Measurements from ENCODE around the gene MGAT1. TPM values are rescaled to one million over a fixed set of nuclear protein-coding genes. Genes with fewer than 3 reads are reported as not detected.
"Not testable (repeated sequence)": the region's sequence is repeated elsewhere in the genome, so short reads cannot be mapped to it uniquely, and the experiment has no call there.

Gene MGAT1
- polyA plus RNA-seq, 3 donors, result 97.5 to 180 (median 114) TPM

DNA sequence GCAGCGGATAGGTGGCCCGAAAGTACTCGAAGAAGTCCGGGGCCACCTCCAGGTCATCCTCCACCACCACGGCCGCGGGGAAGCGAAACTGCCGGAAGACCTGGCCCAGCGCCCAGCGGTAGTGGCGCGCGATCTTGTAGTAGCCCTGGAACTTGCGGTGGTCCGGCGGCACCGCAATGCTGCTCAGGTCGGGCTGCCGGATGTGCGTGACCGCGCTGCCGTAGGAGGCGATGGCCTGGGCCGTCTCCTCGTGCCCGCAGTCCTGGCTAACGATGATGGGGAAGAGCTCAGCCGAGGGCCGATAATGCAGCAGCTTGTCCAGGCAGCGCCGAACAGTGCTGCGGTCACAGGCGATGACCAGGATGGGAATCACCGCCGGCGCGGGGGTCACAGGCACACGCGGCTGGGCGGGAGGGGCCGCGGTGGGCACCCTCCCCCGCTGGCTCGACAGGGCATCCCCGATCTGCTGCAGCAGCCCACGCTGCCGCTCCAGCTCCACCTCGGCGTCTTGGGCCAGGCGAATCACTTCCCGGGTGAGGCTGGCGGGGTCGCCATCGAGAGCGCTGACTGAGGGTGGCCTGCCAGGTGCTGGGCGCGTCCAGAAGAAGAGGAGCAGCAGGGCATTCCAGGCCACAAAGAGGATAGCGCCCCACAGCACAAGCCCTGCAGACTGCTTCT lies 10.2 kb downstream of the MGAT1 start:
- no peak overlapping the region for H3K27ac ChIP-seq (ENCODE audit: low read depth, low read length)
- 87 to 93% (median 93%) methylated on average over 53 to 60 of the region's 60 CpGs for WGBS, 3 donors

DNA sequence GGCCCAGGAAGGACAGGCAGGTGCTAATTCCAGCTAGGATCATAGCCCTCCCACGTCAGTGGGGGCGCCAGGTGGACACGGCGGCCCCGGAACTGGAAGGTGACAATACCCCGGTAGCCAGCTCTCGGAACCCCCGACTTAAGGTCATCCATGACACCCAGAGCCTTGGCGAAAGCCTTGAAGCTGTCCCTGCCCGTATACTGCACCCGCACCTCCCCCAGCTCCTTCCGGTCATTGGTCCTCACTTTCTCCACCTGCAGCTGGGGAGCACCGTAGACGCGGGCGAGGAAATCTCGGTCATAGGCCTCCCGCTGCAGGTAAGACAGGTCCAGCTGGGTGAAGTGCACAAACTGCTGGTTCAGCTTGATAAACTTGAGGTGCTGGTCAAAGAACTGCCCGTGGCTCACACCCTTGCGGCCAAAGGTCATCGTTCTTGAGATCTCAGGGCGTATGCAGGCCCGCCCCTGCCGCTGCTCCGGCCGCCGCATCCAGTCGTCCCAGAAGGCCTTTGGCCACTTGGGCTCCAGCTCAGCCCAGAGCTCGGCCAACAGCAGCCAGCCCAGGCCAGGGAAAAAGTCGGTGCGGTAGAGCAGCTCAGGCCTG lies 10.9 kb downstream of the MGAT1 start:
- 89 to 93% (median 91%) methylated on average over 30 to 31 of the region's 31 CpGs for WGBS, 3 donors
- H3K27ac ChIP-seq (ENCODE audit: low read depth, low read length), result no peak overlapping the region

DNA sequence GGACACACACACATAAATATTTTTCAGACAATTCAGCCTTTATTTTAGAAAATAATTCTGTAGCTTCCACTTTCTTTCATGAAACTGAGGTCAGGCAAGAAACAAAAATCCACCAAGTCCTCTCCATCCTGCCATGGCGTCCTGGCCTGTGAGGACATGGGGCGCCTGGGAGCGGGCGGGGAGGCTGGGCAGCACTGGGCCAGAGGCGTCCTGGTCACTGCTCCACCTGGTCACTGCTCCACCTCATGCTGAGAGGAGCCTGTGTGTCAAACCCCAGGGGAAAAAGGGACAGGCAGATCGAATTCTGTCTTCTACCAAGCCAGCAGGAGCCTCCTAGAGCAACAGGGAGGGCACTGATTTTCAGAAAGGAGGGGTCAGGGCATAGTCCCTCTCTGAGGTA lies 12.1 kb downstream of the MGAT1 start:
- 82 to 86% (median 83%) methylated on average over 6 of the region's 6 CpGs for WGBS, 3 donors
- no peak overlapping the region for H3K27ac ChIP-seq (ENCODE audit: low read depth, low read length)

DNA sequence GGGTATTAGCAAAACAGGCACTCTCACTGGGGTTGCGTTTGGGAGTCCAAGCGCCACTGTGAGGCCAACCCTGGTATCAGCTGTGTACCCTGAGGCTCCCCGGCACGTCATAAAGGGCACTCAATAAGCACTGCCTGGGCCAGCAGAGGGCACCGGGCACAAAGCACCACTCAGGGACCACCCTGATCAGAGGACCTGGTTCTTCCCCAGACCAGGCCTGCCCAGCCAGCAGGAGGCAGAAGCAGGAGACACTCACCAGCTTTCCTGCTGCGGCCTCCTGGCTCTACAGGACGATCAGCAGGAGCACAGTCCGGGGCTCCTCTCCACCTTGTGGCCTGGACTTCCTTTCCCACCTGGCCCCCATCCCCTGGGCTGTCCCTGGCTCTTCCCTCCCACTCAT lies 12.6 kb downstream of the MGAT1 start:
- WGBS, 3 donors, result 61 to 73% (median 68%) methylated on average over 8 of the region's 8 CpGs
- H3K27ac ChIP-seq (ENCODE audit: low read depth, low read length), result no peak overlapping the region

DNA sequence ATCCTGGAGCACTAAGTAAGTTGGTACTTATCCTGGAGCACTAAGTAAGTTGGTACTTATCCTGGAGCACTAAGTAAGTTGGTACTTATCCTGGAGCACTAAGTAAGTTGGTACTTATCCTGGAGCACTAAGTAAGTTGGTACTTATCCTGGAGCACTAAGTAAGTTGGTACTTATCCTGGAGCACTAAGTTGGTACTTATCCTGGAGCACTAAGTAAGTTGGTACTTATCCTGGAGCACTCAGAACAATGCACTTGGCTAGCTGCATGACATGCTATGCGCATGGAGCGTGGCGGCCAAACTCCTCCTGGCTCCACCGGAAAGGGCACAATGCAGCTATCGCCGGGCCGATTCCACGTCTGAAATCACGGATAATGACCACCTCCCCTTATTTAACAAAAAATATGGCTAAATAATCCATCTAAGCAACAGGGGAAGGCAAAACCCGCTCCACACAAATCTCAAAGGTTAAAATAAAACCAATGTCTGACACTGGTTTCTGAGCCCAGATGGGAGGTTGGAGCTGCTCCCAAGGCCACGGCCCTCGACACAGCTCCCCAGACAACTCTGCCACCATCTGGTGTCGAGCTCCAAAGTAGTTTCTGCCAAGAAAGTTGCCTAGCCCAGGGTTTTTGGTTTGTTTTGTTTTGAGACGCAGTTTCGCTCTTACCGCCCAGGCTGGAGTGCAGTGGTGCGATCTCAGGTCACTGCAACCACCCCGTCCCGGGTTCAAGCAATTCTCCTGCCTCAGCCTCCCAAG lies 13.8 kb downstream of the MGAT1 start:
- WGBS, 3 donors, result 39 to 87% (median 79%) methylated on average over 19 of the region's 19 CpGs

DNA sequence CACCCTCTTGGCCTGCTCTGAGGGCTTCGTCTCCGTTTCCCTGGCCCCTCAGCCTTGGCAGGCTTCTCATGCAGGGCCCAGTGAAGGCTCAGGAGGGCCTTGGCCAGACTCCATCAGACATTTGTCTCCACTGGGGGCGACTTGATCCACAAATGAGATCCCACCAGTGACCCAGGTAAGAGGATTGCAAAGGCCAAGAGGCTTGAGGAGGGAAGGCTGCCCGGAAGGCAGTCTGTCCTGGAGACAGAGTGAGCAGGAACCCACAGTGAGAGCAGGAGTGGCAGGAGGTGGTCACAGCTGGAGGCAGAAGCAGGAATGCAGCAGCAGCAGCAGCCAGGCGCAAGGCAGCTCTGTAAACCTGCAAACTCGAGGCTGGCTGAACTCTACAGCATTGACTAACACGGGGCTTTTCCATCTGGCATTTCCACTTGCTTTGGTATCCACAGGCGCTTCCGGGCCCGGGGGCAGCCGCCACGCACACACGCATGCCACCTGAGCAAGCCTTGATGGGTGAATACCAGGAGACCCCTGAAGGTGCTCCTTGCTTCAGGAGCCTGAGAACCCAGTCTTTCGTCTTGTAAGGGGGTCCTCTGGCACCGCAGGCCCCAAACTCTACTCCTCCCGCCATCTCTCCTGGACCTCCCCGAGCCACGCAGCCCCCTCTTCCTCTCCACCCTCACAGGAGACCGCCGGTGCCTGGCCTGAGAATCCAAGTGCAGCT lies 14.7 kb downstream of the MGAT1 start:
- WGBS, 3 donors, result 76 to 82% (median 79%) methylated on average over 20 of the region's 20 CpGs
- no peak overlapping the region for H3K27ac ChIP-seq (ENCODE audit: low read depth, low read length)

More for the DNA sequence above, 13.8 kb downstream of the MGAT1 start:
- not testable (repeated sequence) for H3K27ac ChIP-seq (ENCODE audit: low read depth, low read length)

DNA sequence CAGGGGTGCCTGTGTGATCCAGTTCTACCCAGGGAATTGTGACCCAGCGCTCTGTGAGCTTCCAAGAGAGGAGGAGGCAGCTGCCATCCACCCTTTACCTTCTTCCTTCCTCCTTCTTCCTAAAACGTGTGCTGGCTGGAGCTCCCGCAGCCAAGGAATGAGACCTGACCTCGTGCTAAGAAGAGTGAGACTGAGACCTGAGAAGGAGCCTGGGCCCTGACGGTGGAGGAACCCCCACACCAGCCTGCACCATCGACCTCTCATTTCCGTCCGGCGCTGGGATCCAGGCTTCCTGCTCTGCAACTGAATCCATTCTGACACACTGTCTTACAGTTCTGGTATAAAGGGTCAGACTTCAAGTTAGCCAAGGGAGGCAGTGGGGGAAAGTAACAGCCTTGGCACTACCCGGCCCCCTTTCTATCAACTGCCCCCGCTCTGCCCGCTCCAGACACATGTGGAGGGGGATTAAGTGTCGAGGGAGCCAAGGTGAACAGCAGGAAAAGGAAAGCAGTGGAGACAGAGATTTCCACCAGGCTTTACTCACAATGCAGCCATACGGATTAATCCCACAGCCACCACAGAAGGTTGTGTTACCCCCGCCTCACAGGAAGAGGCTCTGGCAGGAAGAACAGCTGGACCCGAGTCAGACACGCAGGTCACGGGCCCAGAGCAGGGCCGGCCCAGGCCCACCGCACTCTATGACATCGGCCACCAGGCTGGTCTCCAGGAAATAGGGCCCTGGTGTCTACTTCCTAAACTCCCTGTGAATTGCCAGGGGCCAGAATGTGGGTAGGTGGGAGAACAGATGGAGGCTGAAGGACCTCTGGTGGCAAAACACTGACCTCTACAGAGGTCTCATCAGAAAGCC lies 15.8 kb downstream of the MGAT1 start:
- 22 to 63% (median 24%) methylated on average over 21 of the region's 21 CpGs for WGBS, 3 donors
- no peak overlapping the region for H3K27ac ChIP-seq (ENCODE audit: low read depth, low read length)

DNA sequence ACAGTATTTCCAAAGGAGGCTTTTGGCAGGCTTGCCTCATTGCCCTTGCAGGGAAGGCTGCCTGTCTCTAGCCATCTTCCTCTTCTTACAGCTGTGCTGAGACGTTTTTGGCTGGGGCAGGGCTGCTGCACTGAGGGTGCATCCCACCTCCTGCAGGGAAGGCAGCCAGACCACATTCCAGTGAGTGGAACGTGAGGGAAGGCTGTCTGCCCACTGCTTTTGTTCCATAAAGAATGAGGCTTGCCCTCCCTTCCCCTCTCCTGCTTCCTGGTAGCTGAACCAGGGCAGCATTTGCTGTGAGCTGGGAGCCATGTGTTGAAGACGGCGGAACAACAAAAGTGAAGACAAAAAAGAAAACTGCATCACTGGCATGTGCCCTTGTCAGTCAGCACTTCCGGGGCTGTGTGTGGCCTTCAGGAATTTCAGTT lies 16.8 kb downstream of the MGAT1 start:
- H3K27ac ChIP-seq (ENCODE audit: low read depth, low read length), result no peak overlapping the region
- 12 to 21% (median 12%) methylated on average over 5 of the region's 5 CpGs for WGBS, 3 donors

DNA sequence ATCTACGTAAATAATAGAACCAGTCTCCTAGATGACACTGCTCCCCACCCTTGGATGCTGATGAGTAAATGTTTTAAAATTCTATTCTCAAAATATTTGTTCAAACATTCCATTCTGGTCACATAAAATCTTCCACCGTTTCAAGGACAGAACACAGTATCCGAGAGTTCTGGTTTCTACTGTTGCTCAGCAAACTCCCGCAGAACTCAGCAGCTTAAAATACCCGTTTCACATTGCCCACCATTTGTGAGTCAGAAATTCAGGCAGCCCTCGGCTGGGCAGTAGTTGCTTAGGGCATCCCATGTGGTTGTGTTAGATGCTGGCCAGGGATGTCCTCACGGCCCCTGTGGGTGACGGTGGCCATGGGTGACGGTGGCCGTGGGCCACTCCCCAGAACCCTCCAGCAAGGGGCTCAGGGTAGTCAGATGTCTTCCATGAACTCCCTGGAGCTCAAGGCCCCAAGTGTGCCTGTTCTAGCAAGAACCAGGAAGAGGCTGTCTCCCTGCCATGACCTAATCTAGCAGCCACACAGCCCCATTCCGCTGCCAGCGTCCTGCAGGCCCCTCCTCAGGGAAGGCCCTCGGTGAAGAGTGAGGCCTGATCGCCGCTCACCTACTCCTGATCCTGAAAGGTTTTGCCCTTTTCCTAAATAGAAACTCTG lies 17.4 kb downstream of the MGAT1 start:
- no peak overlapping the region for H3K27ac ChIP-seq (ENCODE audit: low read depth, low read length)
- WGBS, 3 donors, result 44 to 57% (median 57%) methylated on average over 15 of the region's 15 CpGs

DNA sequence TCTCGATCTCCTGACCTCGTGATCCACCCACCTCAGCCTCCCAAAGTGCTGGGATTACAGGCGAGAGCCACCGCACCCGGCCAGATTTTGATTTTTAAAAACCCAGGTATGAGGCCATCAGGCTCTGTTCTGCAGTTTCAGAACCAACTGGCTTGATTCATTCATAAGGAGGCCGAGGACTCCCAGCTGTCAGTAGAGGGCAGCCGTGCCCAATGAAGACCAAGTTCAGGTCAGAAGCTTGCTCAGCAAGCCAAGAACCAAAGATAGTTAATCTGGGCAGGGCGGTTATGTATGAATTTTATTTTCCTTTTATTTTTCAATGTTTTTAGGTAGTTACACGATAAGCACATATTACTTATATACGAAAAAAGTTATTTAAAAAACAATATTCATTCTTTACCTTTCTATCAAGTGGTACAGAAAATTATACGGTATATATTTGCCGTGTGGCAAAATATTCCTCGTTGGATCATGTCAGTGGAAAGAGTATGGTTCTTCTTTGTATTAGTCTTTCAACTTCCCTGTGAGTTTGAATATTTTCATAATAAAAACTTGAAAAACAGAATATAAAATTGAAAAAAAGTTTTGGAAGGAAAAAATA lies 18.0 kb downstream of the MGAT1 start:
- WGBS, 3 donors, result 35 to 44% (median 38%) methylated on average over 13 of the region's 13 CpGs
- H3K27ac ChIP-seq (ENCODE audit: low read depth, low read length), result no peak overlapping the region

DNA sequence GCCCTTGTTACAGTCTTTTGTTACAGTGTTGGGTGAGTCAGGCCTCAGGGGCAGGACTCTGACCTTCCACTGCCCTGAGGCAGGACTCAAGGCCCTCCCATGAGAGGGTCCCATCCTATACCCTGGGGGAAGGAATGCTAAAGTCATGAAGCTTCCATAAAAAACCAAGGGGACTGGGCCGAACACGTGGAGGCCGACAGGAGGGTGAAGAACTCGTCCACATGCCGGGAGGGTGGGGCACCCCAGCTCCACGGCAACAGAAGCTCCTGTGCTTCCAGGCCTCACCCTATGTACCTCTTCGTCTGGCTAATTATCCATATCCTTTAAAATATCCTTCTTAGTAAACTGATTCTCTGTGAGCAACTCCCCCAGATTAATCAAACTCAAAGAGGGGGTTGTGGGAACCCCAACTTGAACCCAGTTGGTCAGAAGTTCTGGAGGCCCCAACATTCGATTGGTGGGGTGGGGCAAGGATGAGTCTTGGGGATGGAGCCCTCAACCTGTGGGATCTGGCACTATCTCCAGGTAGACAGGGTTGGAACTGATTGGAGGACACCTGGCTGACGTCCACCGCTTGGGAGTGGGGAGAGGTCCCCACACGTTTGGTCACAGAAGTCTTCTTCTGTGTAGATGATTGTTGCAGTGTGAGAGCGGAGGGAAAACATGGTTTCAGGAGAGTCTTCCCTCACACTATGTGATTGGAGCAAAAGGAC lies 19.1 kb downstream of the MGAT1 start:
- 81 to 85% (median 81%) methylated on average over 12 of the region's 12 CpGs for WGBS, 3 donors
- H3K27ac ChIP-seq (ENCODE audit: low read depth, low read length), result no peak overlapping the region

DNA sequence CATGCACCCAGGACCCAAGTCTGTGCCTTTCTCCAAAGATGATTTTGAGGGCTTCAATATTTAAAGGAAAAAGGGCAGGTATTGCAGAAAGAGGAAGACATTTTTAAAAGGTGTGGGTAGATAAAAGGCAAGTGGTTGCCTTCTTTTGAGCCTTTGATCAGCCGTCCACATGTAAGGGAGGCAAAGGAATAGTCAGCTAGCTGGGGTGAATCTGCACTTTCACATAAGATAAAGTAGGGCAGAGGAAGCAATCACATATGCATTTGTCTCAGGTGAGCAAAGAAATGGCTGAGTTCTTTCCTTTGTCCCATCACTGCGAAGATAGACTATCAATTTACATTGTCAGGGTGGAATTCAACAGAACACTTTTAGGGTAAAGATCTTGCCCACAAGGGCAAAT lies 19.9 kb downstream of the MGAT1 start:
- H3K27ac ChIP-seq (ENCODE audit: low read depth, low read length), result no peak overlapping the region
- 82 to 86% (median 85%) methylated on average over 2 of the region's 2 CpGs for WGBS, 3 donors

DNA sequence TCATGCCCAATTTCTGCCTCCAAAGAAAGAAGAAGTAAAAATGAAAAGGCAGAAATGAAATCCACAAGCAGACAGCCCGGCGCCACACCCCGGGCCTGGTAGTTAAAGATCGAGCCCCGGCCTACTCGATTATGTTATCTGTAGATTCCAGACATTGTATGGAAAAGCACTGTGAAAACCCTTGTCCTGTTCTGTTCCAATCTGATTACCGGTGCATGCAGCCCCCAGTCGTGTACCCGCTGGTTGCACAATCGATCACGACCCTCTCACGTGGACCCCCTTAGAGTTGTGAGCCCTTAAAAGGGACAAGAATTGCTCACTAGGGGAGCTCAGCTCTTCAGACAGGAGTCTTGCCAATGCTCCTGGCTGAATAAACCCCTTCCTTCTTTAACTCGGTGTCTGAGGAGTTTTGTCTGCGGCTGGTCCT lies 20.7 kb downstream of the MGAT1 start:
- WGBS, 3 donors, result 82 to 91% (median 89%) methylated on average over 14 of the region's 14 CpGs
- not testable (repeated sequence) for H3K27ac ChIP-seq (ENCODE audit: low read depth, low read length)

DNA sequence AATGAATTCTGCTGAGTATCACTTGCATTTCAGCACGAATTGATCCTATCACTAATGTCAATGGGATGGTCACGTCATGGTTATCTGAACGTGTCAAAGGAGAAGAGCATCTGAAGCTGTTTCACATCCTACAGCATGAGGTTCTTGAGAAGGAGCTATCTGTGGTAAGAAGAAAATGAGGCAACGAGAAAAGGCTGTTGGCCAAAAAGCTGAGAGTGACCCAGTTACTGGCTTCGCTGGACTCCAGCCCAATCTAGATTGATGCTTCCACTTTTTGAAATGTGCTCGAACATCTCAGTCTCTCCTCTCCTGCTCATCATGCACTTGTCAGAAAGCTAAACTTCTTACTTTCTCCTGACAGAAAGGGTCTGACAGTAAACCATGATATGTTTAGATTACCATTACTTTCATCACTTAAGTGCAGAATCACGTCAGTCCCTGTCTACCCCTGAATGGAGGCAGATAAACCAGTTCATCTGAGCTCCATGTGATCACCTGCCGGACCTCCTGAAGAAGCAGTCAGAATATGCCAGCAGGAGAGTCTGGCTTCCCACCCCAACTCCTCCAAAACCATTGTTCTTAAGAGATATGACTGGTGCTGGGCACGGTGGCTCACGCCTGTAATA lies 22.5 kb downstream of the MGAT1 start:
- WGBS, 3 donors, result 80 to 86% (median 82%) methylated on average over 10 of the region's 10 CpGs

DNA sequence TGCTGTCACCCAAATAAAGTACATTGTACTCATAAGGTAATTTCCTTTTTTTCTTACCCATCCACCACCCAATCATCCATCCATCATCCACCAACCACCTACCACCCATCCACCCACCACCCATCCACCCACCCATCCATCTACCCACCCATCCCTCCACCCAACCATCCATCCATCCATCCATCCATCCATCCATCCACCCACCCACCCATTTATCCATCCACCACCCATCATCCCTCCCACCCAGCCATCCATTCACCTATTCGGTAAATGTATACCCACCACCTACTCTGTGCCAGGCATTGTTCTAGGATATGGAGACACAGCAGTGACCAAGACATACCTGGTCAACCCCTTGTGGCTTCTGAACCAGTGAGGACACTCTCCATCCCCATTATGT lies 25.1 kb downstream of the MGAT1 start:
- H3K27ac ChIP-seq (ENCODE audit: low read depth, low read length), result no peak overlapping the region
- WGBS, 3 donors, result 81 to 100% (median 97%) methylated on average over 1 of the region's 1 CpG

More for the DNA sequence above, 22.5 kb downstream of the MGAT1 start:
- H3K27ac ChIP-seq (ENCODE audit: low read depth, low read length), result no peak overlapping the region

DNA sequence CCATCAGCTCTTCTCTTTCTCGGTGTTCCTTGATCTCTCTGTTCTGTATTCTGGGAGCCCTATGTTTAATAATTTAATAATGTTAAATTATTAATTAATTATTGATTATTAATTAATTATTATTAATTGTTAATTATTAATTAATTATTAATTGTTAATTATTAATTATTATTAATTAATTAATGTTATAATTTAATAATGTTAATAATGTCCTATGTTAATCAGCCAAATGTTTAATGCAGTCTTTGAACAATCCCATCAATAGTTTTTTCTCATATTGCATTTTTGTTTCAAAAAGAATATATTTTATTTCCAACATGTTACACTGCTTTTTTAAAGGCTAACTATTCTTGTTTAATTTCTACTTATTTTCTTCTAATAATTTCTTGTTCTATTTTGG lies 26.2 kb downstream of the MGAT1 start:
- no peak overlapping the region for H3K27ac ChIP-seq (ENCODE audit: low read depth, low read length)
- 99 to 100% (median 100%) methylated on average over 1 of the region's 1 CpG for WGBS, 3 donors

Data from adipose tissue (tissue), 3 donors.